PC-9 (cell line): ENCODE measurements around the gene MAP3K20.

Experiments
- EZH2 ChIP-seq: fragments of 200-600 bp; sonication (generic); IDR thresholded peaks from 2 replicates; pipeline ENCODE4 v1.8.0; 2017; ENCODE audit warnings: antibody characterized with exemption, low read depth
- TF ChIP-seq, protein P1 (sequence below): fragments of 200-600 bp; sonication (generic); conservative IDR thresholded peaks from 2 replicates; pipeline ENCODE4 v1.6.1; 2017; ENCODE audit warnings: mixed run types, antibody characterized with exemption, mild to moderate bottlenecking, moderate library complexity

- TF ChIP-seq, protein P1, sequence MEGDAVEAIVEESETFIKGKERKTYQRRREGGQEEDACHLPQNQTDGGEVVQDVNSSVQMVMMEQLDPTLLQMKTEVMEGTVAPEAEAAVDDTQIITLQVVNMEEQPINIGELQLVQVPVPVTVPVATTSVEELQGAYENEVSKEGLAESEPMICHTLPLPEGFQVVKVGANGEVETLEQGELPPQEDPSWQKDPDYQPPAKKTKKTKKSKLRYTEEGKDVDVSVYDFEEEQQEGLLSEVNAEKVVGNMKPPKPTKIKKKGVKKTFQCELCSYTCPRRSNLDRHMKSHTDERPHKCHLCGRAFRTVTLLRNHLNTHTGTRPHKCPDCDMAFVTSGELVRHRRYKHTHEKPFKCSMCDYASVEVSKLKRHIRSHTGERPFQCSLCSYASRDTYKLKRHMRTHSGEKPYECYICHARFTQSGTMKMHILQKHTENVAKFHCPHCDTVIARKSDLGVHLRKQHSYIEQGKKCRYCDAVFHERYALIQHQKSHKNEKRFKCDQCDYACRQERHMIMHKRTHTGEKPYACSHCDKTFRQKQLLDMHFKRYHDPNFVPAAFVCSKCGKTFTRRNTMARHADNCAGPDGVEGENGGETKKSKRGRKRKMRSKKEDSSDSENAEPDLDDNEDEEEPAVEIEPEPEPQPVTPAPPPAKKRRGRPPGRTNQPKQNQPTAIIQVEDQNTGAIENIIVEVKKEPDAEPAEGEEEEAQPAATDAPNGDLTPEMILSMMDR, result no peak
- TF ChIP-seq EZH2, result no peak
Observed at GRCh38 chr2:173290518-173290917, 214.9 kb downstream of the MAP3K20 start.
